ENCODE measurements around the gene AMPH. TPM values are rescaled to one million over a fixed set of nuclear protein-coding genes. Genes with fewer than 3 reads are reported as not detected.
"Not testable (repeated sequence)": the region's sequence is repeated elsewhere in the genome, so short reads cannot be mapped to it uniquely, and the experiment has no call there.

AMPH gene
- total and polyA plus RNA-seq, 3 experiments from 2014 or later: 0.18 TPM; not detected in 2

GRCh38 chr7:38395921-38396552, 235.1 kb downstream of the AMPH start:
- POLR2A ChIA-PET; H3K27ac ChIP-seq (ENCODE audit: low read depth, low read length); H3K36me3 ChIP-seq (ENCODE audit: insufficient read depth, low read length); H3K36me3 Mint-ChIP-seq; H3K27me3 ChIP-seq (ENCODE audit: insufficient read depth, low read length, poor library complexity, severe bottlenecking); H3K9me3 ChIP-seq (ENCODE audit: low read length); H3K4me3 Mint-ChIP-seq; H3K4me1 ChIP-seq (ENCODE audit: insufficient read depth, low read length); DNase-seq; H3K4me3 ChIP-seq (ENCODE audit: low read length); H3K9me3 Mint-ChIP-seq; H3K4me1 Mint-ChIP-seq; H3K27me3 Mint-ChIP-seq: not testable (repeated sequence)
- CTCF ChIA-PET: interaction anchor here (0.7 to 1.7 kb wide), 4 partner anchors 10 to 264 kb away, joined by 3 to 7 read pairs (median 4); no protein-coding TSS in a partner anchor
- peak overlapping the region in 1 of 8 donors; percentile 84 for H3K27ac Mint-ChIP-seq

DNA sequence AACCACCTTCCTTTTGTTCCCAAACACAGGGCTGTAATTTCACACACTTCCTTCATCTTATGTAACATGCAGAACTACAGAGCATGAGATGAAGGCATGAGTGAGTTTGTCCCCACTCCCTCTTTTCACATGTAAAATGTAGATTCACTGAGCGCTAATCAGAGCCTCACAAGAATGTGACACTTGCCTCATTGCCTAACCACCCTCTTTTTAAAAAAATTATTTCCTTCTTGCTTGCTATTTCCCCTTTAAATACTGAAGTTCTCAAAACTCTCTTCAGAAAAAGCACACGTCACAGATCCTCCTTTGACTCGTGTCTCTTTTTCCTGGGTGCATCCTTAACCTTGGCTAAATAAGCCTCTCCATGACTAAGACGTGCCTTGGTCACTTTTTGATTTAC, 236.5 kb downstream of the AMPH start:
- ChIA-PET POLR2A (no interaction called here), CTCF (interaction anchor here (0.7 to 1.7 kb wide), 3 partner anchors 19 to 266 kb away, joined by 3 to 4 read pairs (median 4); no protein-coding TSS in a partner anchor)
- Mint-ChIP-seq H3K27me3 (peaks cover 0 to 8% of the 10 kb centered on the region in 2 donors), H3K4me1 (peaks cover 4 to 7% (median 7%) of the 10 kb centered on the region in 3 donors), H3K36me3 (peaks cover 0 to 3% (median 0%) of the 10 kb centered on the region in 3 donors), H3K27ac (peak overlapping the region in 1 of 8 donors; percentile 64), H3K9me3 (no peaks in the 10 kb centered on the region), H3K4me3 (no peak overlapping the region)
- no peaks in the 10 kb centered on the region for H3K36me3 ChIP-seq (ENCODE audit: insufficient read depth, low read length)
- H3K4me3 ChIP-seq (ENCODE audit: low read length): no peak overlapping the region
- H3K9me3 ChIP-seq (ENCODE audit: low read length): no peaks in the 10 kb centered on the region
- H3K27ac ChIP-seq (ENCODE audit: low read depth, low read length): no peak overlapping the region
- DNase-seq: no peak
- no peaks in the 10 kb centered on the region for H3K4me1 ChIP-seq (ENCODE audit: insufficient read depth, low read length)
- H3K27me3 ChIP-seq (ENCODE audit: insufficient read depth, low read length, poor library complexity, severe bottlenecking): no peaks in the 10 kb centered on the region

DNA sequence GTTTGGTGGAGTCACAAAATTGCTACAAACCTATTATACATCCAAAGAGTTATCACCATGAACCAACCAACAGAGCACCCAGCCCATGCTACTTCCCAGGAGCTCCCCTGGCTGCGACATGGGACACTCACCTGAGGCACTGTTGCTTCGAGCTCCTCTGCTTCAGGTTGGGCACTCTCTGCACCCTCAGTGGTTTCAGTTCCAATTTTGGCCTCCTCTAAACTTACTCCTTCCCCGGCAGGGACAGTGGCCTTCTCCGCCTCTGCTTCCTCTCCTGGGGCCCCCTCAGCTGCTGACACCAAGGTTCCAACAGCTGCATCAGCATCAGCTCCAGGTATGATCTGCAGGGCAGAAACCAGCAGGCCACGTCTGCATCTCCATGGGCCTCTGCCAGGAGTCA, 237.3 kb downstream of the AMPH start:
- no peaks in the 10 kb centered on the region for H3K9me3 Mint-ChIP-seq
- peak overlapping the region in 1 of 8 donors; percentile 61 for H3K27ac Mint-ChIP-seq
- no peak for DNase-seq
- peaks cover 0 to 3% (median 0%) of the 10 kb centered on the region in 3 donors for H3K36me3 Mint-ChIP-seq
- H3K9me3 ChIP-seq (ENCODE audit: low read length): no peaks in the 10 kb centered on the region
- H3K4me3 Mint-ChIP-seq: no peak overlapping the region
- H3K27me3 ChIP-seq (ENCODE audit: insufficient read depth, low read length, poor library complexity, severe bottlenecking): no peaks in the 10 kb centered on the region
- H3K27ac ChIP-seq (ENCODE audit: low read depth, low read length): no peak overlapping the region
- POLR2A ChIA-PET: no interaction called here
- H3K4me1 Mint-ChIP-seq: peaks cover under 1 to 3% (median 2%) of the 10 kb centered on the region in 3 donors
- H3K4me3 ChIP-seq (ENCODE audit: low read length): no peak overlapping the region
- CTCF ChIA-PET: interaction anchor here (0.7 to 1.7 kb wide), 3 partner anchors 19 to 266 kb away, joined by 3 to 4 read pairs (median 4); no protein-coding TSS in a partner anchor
- H3K27me3 Mint-ChIP-seq: no peaks in the 10 kb centered on the region
- H3K4me1 ChIP-seq (ENCODE audit: insufficient read depth, low read length): no peaks in the 10 kb centered on the region
- no peaks in the 10 kb centered on the region for H3K36me3 ChIP-seq (ENCODE audit: insufficient read depth, low read length)

GRCh38 chr7:38391751-38392150, 239.4 kb downstream of the AMPH start:
- Histone ChIP-seq H3K9me3 (ENCODE audit: low read length) (no peaks in the 10 kb centered on the region), H3K4me1 (ENCODE audit: insufficient read depth, low read length) (no peaks in the 10 kb centered on the region), H3K27me3 (ENCODE audit: insufficient read depth, low read length, poor library complexity, severe bottlenecking) (no peaks in the 10 kb centered on the region), H3K4me3 (ENCODE audit: low read length) (no peak overlapping the region), H3K36me3 (ENCODE audit: insufficient read depth, low read length) (no peaks in the 10 kb centered on the region), H3K27ac (ENCODE audit: low read depth, low read length) (no peak overlapping the region)
- no peak for DNase-seq
- H3K9me3 Mint-ChIP-seq: peaks cover 0 to 3% (median 0%) of the 10 kb centered on the region in 5 donors
- CTCF ChIA-PET: interaction anchor here (1.4 kb wide), 1 partner anchor 23 kb away, joined by 6 read pairs; no protein-coding TSS in a partner anchor
- no peaks in the 10 kb centered on the region for H3K27me3 Mint-ChIP-seq
- H3K36me3 Mint-ChIP-seq: peaks cover 0 to 3% (median 0%) of the 10 kb centered on the region in 3 donors
- no peak overlapping the region for H3K27ac Mint-ChIP-seq
- peaks cover 0 to 7% (median 2%) of the 10 kb centered on the region in 3 donors for H3K4me1 Mint-ChIP-seq
- POLR2A ChIA-PET: no interaction called here
- H3K4me3 Mint-ChIP-seq: no peak overlapping the region

DNA sequence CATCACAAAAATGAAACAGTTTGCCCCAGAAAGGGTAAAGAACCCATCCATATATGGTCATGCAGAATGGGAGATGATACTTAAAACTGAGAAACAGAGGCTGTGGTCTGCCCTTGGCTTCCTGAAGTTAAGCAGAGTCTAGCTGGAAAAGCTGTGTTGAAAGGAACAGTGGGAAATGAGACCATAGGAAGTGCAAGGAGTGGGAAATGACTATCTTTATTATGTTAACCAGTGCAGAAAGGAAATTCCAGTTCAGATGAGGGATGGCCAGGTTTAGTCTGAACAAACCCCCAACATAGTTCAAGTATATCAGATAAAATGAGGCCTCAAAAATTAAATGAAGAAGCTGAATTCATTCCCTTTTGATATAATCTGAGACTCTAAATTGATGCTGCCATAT, 245.5 kb downstream of the AMPH start:
- Mint-ChIP-seq H3K4me1 (peaks cover 8 to 14% (median 14%) of the 10 kb centered on the region in 3 donors), H3K9me3 (peaks cover 0 to 3% (median 0%) of the 10 kb centered on the region in 5 donors), H3K27ac (peak overlapping the region in 1 of 8 donors; percentile 30), H3K36me3 (peaks cover 0 to 9% (median 2%) of the 10 kb centered on the region in 3 donors), H3K4me3 (no peak overlapping the region), H3K27me3 (no peaks in the 10 kb centered on the region)
- no peak for DNase-seq
- Histone ChIP-seq H3K9me3 (ENCODE audit: low read length) (no peaks in the 10 kb centered on the region), H3K27ac (ENCODE audit: low read depth, low read length) (no peak overlapping the region), H3K4me3 (ENCODE audit: low read length) (no peak overlapping the region), H3K4me1 (ENCODE audit: insufficient read depth, low read length) (no peaks in the 10 kb centered on the region), H3K36me3 (ENCODE audit: insufficient read depth, low read length) (no peaks in the 10 kb centered on the region), H3K27me3 (ENCODE audit: insufficient read depth, low read length, poor library complexity, severe bottlenecking) (no peaks in the 10 kb centered on the region)
- CTCF ChIA-PET: interaction anchor here (0.9 to 11.9 kb wide), 6 partner anchors 9 to 275 kb away, joined by 3 to 92 read pairs (median 3); no protein-coding TSS in a partner anchor
- POLR2A ChIA-PET: no interaction called here

DNA sequence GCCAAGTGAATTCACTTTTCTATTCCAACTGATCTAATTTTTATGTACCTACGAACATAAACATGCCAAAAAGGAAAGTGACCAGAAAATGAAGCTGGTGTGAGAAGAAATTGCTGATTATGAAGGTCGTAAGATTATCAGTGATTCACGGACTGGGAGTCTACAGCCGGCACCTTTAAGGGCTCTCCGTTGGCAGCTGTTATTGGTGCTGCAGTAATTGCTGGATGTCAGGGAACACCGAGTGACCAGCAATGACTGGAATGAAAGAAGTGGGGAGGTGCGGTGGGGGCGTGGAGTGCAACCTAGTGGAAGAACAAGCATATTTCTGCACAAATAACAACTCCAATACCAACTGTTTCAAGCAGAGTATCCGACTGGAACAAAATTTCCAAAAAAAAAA, 247.9 kb downstream of the AMPH start:
- no peaks in the 10 kb centered on the region for H3K36me3 ChIP-seq (ENCODE audit: insufficient read depth, low read length)
- H3K9me3 ChIP-seq (ENCODE audit: low read length): no peaks in the 10 kb centered on the region
- H3K27ac ChIP-seq (ENCODE audit: low read depth, low read length): no peak overlapping the region
- no peaks in the 10 kb centered on the region for H3K27me3 Mint-ChIP-seq
- H3K4me3 ChIP-seq (ENCODE audit: low read length): no peak overlapping the region
- ChIA-PET CTCF (interaction anchor here (0.8 to 11.9 kb wide), 4 partner anchors 9 to 275 kb away, joined by 3 to 92 read pairs (median 4); no protein-coding TSS in a partner anchor), POLR2A (interaction anchor here (0.7 kb wide), 1 partner anchor 278 kb away, joined by 6 read pairs; no protein-coding TSS in a partner anchor)
- H3K27me3 ChIP-seq (ENCODE audit: insufficient read depth, low read length, poor library complexity, severe bottlenecking): no peaks in the 10 kb centered on the region
- DNase-seq: no peak
- H3K4me1 Mint-ChIP-seq: peaks cover 13 to 27% (median 26%) of the 10 kb centered on the region in 3 donors
- no peak overlapping the region for H3K27ac Mint-ChIP-seq
- peaks cover 0 to 26% (median 7%) of the 10 kb centered on the region in 3 donors for H3K36me3 Mint-ChIP-seq
- no peak overlapping the region for H3K4me3 Mint-ChIP-seq
- H3K9me3 Mint-ChIP-seq: peaks cover 0 to 3% (median 0%) of the 10 kb centered on the region in 5 donors
- no peaks in the 10 kb centered on the region for H3K4me1 ChIP-seq (ENCODE audit: insufficient read depth, low read length)

DNA sequence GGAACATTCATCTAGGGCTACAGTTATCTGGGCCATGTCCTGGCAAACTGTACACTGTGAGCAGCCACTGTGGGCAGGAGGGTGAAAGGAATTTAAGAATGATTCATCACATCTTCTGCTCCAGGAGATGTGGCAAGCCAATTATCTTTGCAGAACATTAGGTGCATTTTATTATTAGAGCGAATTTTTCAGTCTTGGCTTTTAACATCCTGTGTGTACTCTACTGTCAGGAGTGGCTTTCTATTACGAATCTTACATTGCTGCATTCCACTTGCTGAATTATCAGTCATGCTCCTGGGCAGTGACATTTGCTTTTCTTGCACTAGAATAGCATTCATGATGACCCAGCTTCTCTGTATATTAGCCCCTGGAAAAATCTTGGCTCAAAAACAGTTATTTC, 248.5 kb downstream of the AMPH start:
- DNase-seq: no peak
- no peaks in the 10 kb centered on the region for H3K27me3 ChIP-seq (ENCODE audit: insufficient read depth, low read length, poor library complexity, severe bottlenecking)
- Mint-ChIP-seq H3K4me1 (peaks cover 13 to 27% (median 24%) of the 10 kb centered on the region in 3 donors), H3K4me3 (no peak overlapping the region), H3K27ac (peak overlapping the region in 1 of 8 donors; percentile 42), H3K9me3 (peaks cover 0 to 1% (median 0%) of the 10 kb centered on the region in 5 donors), H3K36me3 (peaks cover 0 to 27% (median 7%) of the 10 kb centered on the region in 3 donors), H3K27me3 (no peaks in the 10 kb centered on the region)
- CTCF ChIA-PET: interaction anchor here (1.0 to 11.9 kb wide), 3 partner anchors 14 to 275 kb away, joined by 3 to 92 read pairs (median 3); no protein-coding TSS in a partner anchor
- H3K4me3 ChIP-seq (ENCODE audit: low read length): no peak overlapping the region
- POLR2A ChIA-PET: no interaction called here
- H3K36me3 ChIP-seq (ENCODE audit: insufficient read depth, low read length): no peaks in the 10 kb centered on the region
- no peak overlapping the region for H3K27ac ChIP-seq (ENCODE audit: low read depth, low read length)
- no peaks in the 10 kb centered on the region for H3K4me1 ChIP-seq (ENCODE audit: insufficient read depth, low read length)
- no peaks in the 10 kb centered on the region for H3K9me3 ChIP-seq (ENCODE audit: low read length)

- H3K27ac ChIP-seq (ENCODE audit: low read depth, low read length): no peak overlapping the region
- H3K4me1 ChIP-seq (ENCODE audit: insufficient read depth, low read length): peaks cover 14% of the 10 kb centered on the region
- H3K4me3 ChIP-seq (ENCODE audit: low read length): no peak overlapping the region
- peaks cover 0 to 1% of the 10 kb centered on the region in 2 donors for H3K27me3 Mint-ChIP-seq
- no peaks in the 10 kb centered on the region for H3K9me3 ChIP-seq (ENCODE audit: low read length)
- peaks cover 0 to 47% (median 13%) of the 10 kb centered on the region in 3 donors for H3K36me3 Mint-ChIP-seq
- DNase-seq: no peak
- H3K27ac Mint-ChIP-seq: peak overlapping the region in 2 of 8 donors; percentile 17 to 75
- peaks cover 42 to 60% (median 57%) of the 10 kb centered on the region in 3 donors for H3K4me1 Mint-ChIP-seq
- H3K4me3 Mint-ChIP-seq: no peak overlapping the region
- no peaks in the 10 kb centered on the region for H3K9me3 Mint-ChIP-seq
- H3K36me3 ChIP-seq (ENCODE audit: insufficient read depth, low read length): peaks cover 8% of the 10 kb centered on the region
- H3K27me3 ChIP-seq (ENCODE audit: insufficient read depth, low read length, poor library complexity, severe bottlenecking): no peaks in the 10 kb centered on the region
- ChIA-PET CTCF (interaction anchor here (1.7 to 9.3 kb wide), 4 partner anchors 19 to 267 kb away, joined by 4 to 130 read pairs (median 32); no protein-coding TSS in a partner anchor), POLR2A (interaction anchor here (0.7 kb wide), 1 partner anchor 1578 kb away, joined by 3 read pairs; no protein-coding TSS in a partner anchor)
These were observed 255.7 kb downstream of the AMPH start for GRCh38 chr7:38375453-38375852.
